ENCODE data around the gene PICALM. TPM values are rescaled to one million over a fixed set of nuclear protein-coding genes. Genes with fewer than 3 reads are reported as not detected.

PICALM gene
- total and polyA plus RNA-seq, 9 of the 15 experiments (the other 6 are each of a cell fraction or from before 2014, with no cell fraction given) = 41.3 to 990 (median 309) TPM

DNA sequence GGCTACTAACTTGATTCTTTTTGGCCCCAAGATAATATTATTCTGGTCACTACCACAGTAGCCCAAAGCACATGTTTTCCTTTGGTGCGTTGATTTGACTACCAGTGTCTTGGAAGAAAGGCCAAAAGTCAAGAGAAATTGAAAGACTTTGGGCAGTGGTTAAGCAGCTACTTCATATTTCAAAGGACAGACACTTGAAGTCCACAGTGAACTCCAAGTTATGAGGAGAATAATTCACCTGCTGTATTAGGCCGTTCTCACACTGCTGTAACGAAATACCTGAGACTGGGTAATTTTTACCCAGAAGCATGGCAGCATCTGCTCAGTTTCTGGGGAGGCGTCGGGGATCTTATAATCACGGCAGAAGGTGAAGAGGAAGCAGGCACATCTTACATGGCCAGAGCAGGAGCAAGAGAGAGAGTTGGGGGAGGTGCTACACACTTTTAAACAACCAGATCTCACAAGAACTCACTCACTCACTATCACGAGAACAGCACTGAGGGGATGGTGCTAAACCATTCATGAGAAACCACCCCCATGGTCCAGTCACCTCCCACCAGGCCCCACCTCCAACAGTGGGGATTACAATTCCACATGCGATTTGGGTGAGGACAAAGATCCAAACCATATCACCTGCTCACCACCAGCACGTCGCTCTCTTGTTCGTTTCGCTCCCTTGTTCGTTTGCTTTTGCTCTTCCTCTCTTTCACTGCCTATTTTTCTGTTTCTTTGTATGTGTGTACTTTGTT lies 40.2 kb upstream of the PICALM start (continued):
- TF ChIP-seq, protein P1, sequence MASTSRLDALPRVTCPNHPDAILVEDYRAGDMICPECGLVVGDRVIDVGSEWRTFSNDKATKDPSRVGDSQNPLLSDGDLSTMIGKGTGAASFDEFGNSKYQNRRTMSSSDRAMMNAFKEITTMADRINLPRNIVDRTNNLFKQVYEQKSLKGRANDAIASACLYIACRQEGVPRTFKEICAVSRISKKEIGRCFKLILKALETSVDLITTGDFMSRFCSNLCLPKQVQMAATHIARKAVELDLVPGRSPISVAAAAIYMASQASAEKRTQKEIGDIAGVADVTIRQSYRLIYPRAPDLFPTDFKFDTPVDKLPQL (IDR thresholded peaks at IDR 0.05; ENCODE audit: extremely low read depth, insufficient read length) = no peak
- no peak for TF ChIP-seq KAT7 (CRISPR knock-in tag; IDR thresholded peaks at IDR 0.05; ENCODE audit: borderline replicate concordance)
- TF ChIP-seq L3MBTL2 (IDR thresholded peaks at IDR 0.05) = peak; percentile 90
- TF ChIP-seq GTF2A2 (tag; IDR thresholded peaks at IDR 0.05) = no peak
- peak; percentile 44; the same call in 1 of the 2 replicates for TF ChIP-seq SMAD4 (CRISPR knock-in tag; conservative IDR thresholded peaks at IDR 0.05)
- TF ChIP-seq FOXJ2 (tag; IDR thresholded peaks at IDR 0.05) = no peak
- no peak for TF ChIP-seq MLX (CRISPR knock-in tag; conservative IDR thresholded peaks at IDR 0.05)
- TF ChIP-seq, protein P2, sequence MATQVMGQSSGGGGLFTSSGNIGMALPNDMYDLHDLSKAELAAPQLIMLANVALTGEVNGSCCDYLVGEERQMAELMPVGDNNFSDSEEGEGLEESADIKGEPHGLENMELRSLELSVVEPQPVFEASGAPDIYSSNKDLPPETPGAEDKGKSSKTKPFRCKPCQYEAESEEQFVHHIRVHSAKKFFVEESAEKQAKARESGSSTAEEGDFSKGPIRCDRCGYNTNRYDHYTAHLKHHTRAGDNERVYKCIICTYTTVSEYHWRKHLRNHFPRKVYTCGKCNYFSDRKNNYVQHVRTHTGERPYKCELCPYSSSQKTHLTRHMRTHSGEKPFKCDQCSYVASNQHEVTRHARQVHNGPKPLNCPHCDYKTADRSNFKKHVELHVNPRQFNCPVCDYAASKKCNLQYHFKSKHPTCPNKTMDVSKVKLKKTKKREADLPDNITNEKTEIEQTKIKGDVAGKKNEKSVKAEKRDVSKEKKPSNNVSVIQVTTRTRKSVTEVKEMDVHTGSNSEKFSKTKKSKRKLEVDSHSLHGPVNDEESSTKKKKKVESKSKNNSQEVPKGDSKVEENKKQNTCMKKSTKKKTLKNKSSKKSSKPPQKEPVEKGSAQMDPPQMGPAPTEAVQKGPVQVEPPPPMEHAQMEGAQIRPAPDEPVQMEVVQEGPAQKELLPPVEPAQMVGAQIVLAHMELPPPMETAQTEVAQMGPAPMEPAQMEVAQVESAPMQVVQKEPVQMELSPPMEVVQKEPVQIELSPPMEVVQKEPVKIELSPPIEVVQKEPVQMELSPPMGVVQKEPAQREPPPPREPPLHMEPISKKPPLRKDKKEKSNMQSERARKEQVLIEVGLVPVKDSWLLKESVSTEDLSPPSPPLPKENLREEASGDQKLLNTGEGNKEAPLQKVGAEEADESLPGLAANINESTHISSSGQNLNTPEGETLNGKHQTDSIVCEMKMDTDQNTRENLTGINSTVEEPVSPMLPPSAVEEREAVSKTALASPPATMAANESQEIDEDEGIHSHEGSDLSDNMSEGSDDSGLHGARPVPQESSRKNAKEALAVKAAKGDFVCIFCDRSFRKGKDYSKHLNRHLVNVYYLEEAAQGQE (IDR thresholded peaks at IDR 0.05; ENCODE audit: borderline replicate concordance) = no peak
- TF ChIP-seq, protein P2 (CRISPR knock-in tag; IDR thresholded peaks at IDR 0.05; ENCODE audit: low read depth) = no peak
- no peak for TF ChIP-seq RFX7 (CRISPR knock-in tag; IDR thresholded peaks at IDR 0.05)
- no peak for TF ChIP-seq ZC3H11A (IDR thresholded peaks at IDR 0.05; ENCODE audit: low read depth, low read length)
- TF ChIP-seq MXD1 (CRISPR knock-in tag; IDR thresholded peaks at IDR 0.05; ENCODE audit: borderline replicate concordance, poor library complexity, severe bottlenecking) = no peak
- TF ChIP-seq ZNF121 (CRISPR knock-in tag; conservative IDR thresholded peaks at IDR 0.05) = no peak
- TF ChIP-seq ATF3 (IDR thresholded peaks at IDR 0.05) = no peak
- no peak for TF ChIP-seq ATF3 (CRISPR knock-in tag; conservative IDR thresholded peaks at IDR 0.05)

Data from K562 (cell line).